Measurements from ENCODE around the gene PCAT6. TPM values are rescaled to one million over a fixed set of nuclear protein-coding genes. Genes with fewer than 3 reads are reported as not detected.

Gene PCAT6
- total RNA-seq, 2 experiments from 2014 or later: 0.91 to 1.3 TPM

GRCh38 chr1:202802998-202803932, 7.5 kb upstream of the PCAT6 start:
- H3K27me3 Mint-ChIP-seq: no peaks in the 10 kb centered on the region
- no peaks in the 10 kb centered on the region for H3K9me3 Mint-ChIP-seq
- peak overlapping the region; percentile 15 for H3K4me3 Mint-ChIP-seq
- DNase-seq: no peak
- no peak for ATAC-seq (ENCODE audit: poor library complexity)
- Histone ChIP-seq H3K4me3 (ENCODE audit: low read length) (no peak overlapping the region), H3K4me1 (ENCODE audit: insufficient read depth, low read length) (peaks cover 19% of the 10 kb centered on the region), H3K36me3 (ENCODE audit: insufficient read depth, low read length) (no peaks in the 10 kb centered on the region), H3K27ac (ENCODE audit: low read depth in 1 of 2, low read length in 2 of 2) (no peak overlapping the region), H3K9me3 (ENCODE audit: control insufficient read depth in 1 of 2, insufficient read depth in 1 of 2, low read length in 2 of 2) (no peaks in the 10 kb centered on the region), H3K27me3 (ENCODE audit: control insufficient read depth in 1 of 2, insufficient read depth in 2 of 2, low read length in 2 of 2) (no peaks in the 10 kb centered on the region)
- peaks cover 56% of the 10 kb centered on the region for H3K4me1 Mint-ChIP-seq (ENCODE audit: low read depth)
- peaks cover 5% of the 10 kb centered on the region for H3K36me3 Mint-ChIP-seq (ENCODE audit: low read depth)
- POLR2A ChIA-PET: interaction anchor here (1.1 kb wide), 1 partner anchor 15 kb away, joined by 4 read pairs; no protein-coding TSS in a partner anchor
- no peak overlapping the region for H3K27ac Mint-ChIP-seq
- intact Hi-C loops (cut with DNase I, micrococcal nuclease): loop anchor here in 1 of 2 experiments (10.0 kb wide), 1 partner anchor 1052 kb away; no protein-coding TSS in a partner anchor
- CTCF ChIA-PET: no interaction called here
- TF ChIP-seq CTCF (IDR thresholded peaks at IDR 0.05): no peak

- Histone ChIP-seq H3K4me3 (ENCODE audit: low read length) (no peak overlapping the region), H3K27me3 (ENCODE audit: control insufficient read depth in 1 of 2, insufficient read depth in 2 of 2, low read length in 2 of 2) (no peaks in the 10 kb centered on the region), H3K36me3 (ENCODE audit: insufficient read depth, low read length) (no peaks in the 10 kb centered on the region), H3K27ac (ENCODE audit: low read depth in 1 of 2, low read length in 2 of 2) (no peak overlapping the region), H3K4me1 (ENCODE audit: insufficient read depth, low read length) (peaks cover 13% of the 10 kb centered on the region), H3K9me3 (ENCODE audit: control insufficient read depth in 1 of 2, insufficient read depth in 1 of 2, low read length in 2 of 2) (no peaks in the 10 kb centered on the region)
- intact Hi-C loops (cut with DNase I, micrococcal nuclease): loop anchor here in 1 of 2 experiments (10.0 kb wide), 1 partner anchor 1051 kb away; no protein-coding TSS in a partner anchor
- ATAC-seq (ENCODE audit: poor library complexity): no peak
- peaks cover 61% of the 10 kb centered on the region for H3K4me1 Mint-ChIP-seq (ENCODE audit: low read depth)
- H3K27me3 Mint-ChIP-seq: no peaks in the 10 kb centered on the region
- POLR2A ChIA-PET: no interaction called here
- TF ChIP-seq CTCF (IDR thresholded peaks at IDR 0.05): no peak
- CTCF ChIA-PET: interaction anchor here (0.7 kb wide), 1 partner anchor 88 kb away, joined by 3 read pairs; no protein-coding TSS in a partner anchor
- no peaks in the 10 kb centered on the region for H3K9me3 Mint-ChIP-seq
- no peak for DNase-seq
- peak overlapping the region; percentile 30 for H3K27ac Mint-ChIP-seq
- H3K36me3 Mint-ChIP-seq (ENCODE audit: low read depth): peaks cover 11% of the 10 kb centered on the region
- H3K4me3 Mint-ChIP-seq: peak overlapping the region; percentile 11
Measured at GRCh38 chr1:202804126-202804525, 6.6 kb upstream of the PCAT6 start.

- DNase-seq: peak in 3 of 14 experiments; percentile 9 to 37 (median 35)
- H3K27ac Mint-ChIP-seq: peak overlapping the region; percentile 81
- no peak for TF ChIP-seq CTCF (IDR thresholded peaks at IDR 0.05)
- H3K36me3 ChIP-seq (ENCODE audit: insufficient read depth, low read length): no peaks in the 10 kb centered on the region
- POLR2A ChIA-PET: interaction anchor here (1.1 to 1.4 kb wide), 2 partner anchors 24 to 201 kb away, joined by 4 to 5 read pairs; partner anchors contain the start of gene TMEM183A
- peak overlapping the region; percentile 53 to 67 for H3K27ac ChIP-seq (ENCODE audit: low read depth in 1 of 2, low read length in 2 of 2)
- no peaks in the 10 kb centered on the region for H3K9me3 Mint-ChIP-seq
- H3K4me1 ChIP-seq (ENCODE audit: insufficient read depth, low read length): peaks cover 26% of the 10 kb centered on the region
- peak overlapping the region; percentile 87 for H3K4me3 Mint-ChIP-seq
- H3K36me3 Mint-ChIP-seq (ENCODE audit: low read depth): peaks cover 17% of the 10 kb centered on the region
- CTCF ChIA-PET: no interaction called here
- H3K27me3 Mint-ChIP-seq: no peaks in the 10 kb centered on the region
- ATAC-seq (ENCODE audit: poor library complexity): no peak
- H3K27me3 ChIP-seq (ENCODE audit: control insufficient read depth in 1 of 2, insufficient read depth in 2 of 2, low read length in 2 of 2): no peaks in the 10 kb centered on the region
- no peaks in the 10 kb centered on the region for H3K9me3 ChIP-seq (ENCODE audit: control insufficient read depth in 1 of 2, insufficient read depth in 1 of 2, low read length in 2 of 2)
- peak overlapping the region; percentile 79 for H3K4me3 ChIP-seq (ENCODE audit: low read length)
- intact Hi-C loops (cut with DNase I, micrococcal nuclease): loop anchor here in 1 of 2 experiments (10.0 kb wide), 1 partner anchor 1049 kb away; no protein-coding TSS in a partner anchor
- H3K4me1 Mint-ChIP-seq (ENCODE audit: low read depth): peaks cover 67% of the 10 kb centered on the region
Measured at GRCh38 chr1:202805886-202806844, 4.6 kb upstream of the PCAT6 start.
